ENCODE data around the gene CCDC150. TPM values are rescaled to one million over a fixed set of nuclear protein-coding genes. Genes with fewer than 3 reads are reported as not detected.

The CCDC150 gene
- total and polyA plus RNA-seq, 9 of the 15 experiments (the other 6 are each of a cell fraction or from before 2014, with no cell fraction given) = 4.4 to 23.1 (median 11.3) TPM

DNA sequence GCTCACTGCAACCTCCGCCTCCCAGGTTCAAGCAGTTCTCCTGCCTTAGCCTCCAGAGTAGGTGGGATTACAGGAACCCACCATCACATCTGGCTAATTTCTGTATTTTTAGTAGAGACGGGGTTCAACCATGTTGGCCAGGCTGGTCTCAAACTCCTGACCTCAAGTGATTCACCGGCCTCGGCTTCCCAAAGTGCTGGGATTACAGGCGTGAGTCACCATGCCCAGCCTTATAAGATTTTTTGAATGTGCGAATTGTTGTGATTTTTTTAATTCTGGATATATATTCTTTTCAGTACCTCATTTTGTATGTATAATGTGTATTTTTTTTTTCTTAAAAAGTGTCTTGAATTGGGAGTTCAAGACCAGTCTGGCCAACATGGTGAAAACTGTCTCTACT lies 42.0 kb upstream of the CCDC150 start (continued):
- TF ChIP-seq YY1 (IDR thresholded peaks at IDR 0.05; ENCODE audit: borderline replicate concordance in 1 of 3, control insufficient read depth in 1 of 3, extremely low read depth in 1 of 3, insufficient read depth in 3 of 3, insufficient read length in 1 of 3, insufficient replicate concordance in 2 of 3, low read depth in 1 of 3, low read length in 2 of 3) (no peak), CBFB (CRISPR knock-in tag; IDR thresholded peaks at IDR 0.05) (no peak), EHMT2 (IDR thresholded peaks at IDR 0.05) (no peak)
- TF ChIP-seq, protein P1, sequence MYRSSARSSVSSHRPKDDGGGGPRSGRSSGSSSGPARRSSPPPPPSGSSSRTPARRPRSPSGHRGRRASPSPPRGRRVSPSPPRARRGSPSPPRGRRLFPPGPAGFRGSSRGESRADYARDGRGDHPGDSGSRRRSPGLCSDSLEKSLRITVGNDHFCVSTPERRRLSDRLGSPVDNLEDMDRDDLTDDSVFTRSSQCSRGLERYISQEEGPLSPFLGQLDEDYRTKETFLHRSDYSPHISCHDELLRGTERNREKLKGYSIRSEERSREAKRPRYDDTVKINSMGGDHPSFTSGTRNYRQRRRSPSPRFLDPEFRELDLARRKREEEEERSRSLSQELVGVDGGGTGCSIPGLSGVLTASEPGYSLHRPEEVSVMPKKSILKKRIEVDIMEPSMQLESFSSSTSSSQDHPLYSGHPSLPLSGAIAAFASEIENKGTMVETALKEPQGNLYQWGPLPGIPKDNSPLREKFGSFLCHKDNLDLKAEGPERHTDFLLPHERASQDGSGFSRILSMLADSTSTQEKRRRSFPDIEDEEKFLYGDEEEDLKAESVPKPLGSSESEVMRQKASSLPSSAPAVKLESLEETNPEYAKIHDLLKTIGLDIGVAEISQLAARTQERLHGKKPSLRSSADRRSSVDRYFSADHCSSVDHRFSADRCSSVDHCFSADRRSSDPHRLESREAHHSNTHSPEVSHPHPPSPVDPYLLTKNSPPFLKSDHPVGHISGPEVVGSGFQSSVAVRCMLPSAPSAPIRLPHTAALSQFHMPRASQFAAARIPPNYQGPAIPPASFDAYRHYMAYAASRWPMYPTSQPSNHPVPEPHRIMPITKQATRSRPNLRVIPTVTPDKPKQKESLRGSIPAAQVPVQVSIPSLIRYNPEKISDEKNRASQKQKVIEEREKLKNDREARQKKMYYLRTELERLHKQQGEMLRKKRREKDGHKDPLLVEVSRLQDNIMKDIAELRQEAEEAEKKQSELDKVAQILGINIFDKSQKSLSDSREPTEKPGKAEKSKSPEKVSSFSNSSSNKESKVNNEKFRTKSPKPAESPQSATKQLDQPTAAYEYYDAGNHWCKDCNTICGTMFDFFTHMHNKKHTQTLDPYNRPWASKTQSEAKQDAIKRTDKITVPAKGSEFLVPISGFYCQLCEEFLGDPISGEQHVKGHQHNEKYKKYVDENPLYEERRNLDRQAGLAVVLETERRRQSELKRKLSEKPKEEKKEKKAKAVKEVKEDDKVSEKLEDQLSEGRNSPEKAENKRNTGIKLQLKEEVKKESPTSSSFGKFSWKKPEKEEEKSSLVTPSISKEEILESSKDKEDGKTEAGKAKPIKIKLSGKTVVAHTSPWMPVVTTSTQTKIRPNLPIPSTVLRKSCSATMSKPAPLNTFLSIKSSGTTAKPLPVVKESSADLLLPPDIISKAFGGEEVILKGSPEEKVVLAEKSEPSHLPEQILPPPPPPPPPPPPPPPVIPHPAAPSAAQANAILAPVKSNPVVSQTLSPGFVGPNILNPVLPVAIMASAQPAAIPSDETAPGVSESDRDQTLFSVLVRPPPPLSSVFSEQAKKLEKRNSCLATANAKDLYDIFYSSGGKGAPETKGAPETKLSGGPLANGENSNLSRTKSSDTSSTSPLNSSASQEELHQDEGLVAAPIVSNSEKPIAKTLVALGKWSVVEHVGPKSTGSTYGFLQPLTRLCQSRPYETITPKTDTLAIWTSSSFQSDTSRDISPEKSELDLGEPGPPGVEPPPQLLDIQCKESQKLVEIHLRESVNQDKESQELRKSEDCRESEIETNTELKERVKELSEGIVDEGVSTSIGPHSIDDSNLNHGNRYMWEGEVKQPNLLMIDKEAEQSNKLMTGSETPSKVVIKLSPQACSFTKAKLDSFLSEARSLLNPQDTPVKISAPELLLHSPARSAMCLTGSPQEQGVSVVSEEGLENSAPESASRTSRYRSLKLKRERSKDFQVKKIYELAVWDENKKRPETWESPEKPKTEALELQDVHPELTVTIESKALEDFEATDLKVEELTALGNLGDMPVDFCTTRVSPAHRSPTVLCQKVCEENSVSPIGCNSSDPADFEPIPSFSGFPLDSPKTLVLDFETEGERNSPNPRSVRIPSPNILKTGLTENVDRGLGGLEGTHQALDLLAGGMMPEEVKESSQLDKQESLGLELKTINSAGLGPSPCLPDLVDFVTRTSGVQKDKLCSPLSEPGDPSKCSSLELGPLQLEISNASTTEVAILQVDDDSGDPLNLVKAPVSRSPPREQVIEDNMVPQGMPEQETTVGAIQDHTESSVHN (IDR thresholded peaks at IDR 0.05; ENCODE audit: borderline replicate concordance in 1 of 2, low read depth in 1 of 2) = no peak

All from K562 (cell line).